Measurements from ENCODE around the gene ARHGEF38.
A peak's percentile ranks its signal among the peaks of the same experiment; 100 is the strongest.

The ARHGEF38 gene

GRCh38 chr4:105572296-105572695, 19.9 kb downstream of the ARHGEF38 start:
- no peak overlapping the region for H3K27ac ChIP-seq (ENCODE audit: insufficient read depth in 1 of 2, low read depth in 1 of 2, low read length in 2 of 2, poor library complexity in 1 of 2, severe bottlenecking in 2 of 2)
- ChIA-PET POLR2A (no interaction called here), CTCF (interaction anchor here (1.2 kb wide), 1 partner anchor 16 kb away, joined by 3 read pairs; no protein-coding TSS in a partner anchor)
- WGBS (ENCODE audit: insufficient coverage): 100% methylated on average over 3 of the region's 3 CpGs
- no peaks in the 10 kb centered on the region for H3K27me3 ChIP-seq (replicated peaks in 2 of 5; ENCODE audit: control insufficient read depth in 4 of 5, insufficient read depth in 5 of 5, low read length in 4 of 5)
- H3K4me1 ChIP-seq (ENCODE audit: control extremely low read depth in 1 of 4, control insufficient read depth in 4 of 4, insufficient read depth in 4 of 4, low read length in 3 of 4): no peaks in the 10 kb centered on the region
- H3K4me3 ChIP-seq (ENCODE audit: control insufficient read depth in 1 of 7, extremely low read depth in 1 of 7, insufficient read depth in 4 of 7, low read depth in 2 of 7, low read length in 6 of 7): no peak overlapping the region
- no peaks in the 10 kb centered on the region for H3K9me3 ChIP-seq (ENCODE audit: control extremely low read depth in 1 of 5, control insufficient read depth in 4 of 5, insufficient read depth in 2 of 5, low read depth in 1 of 5, low read length in 4 of 5)
- DNase-seq: no peak
- no peaks in the 10 kb centered on the region for H3K36me3 ChIP-seq (ENCODE audit: control insufficient read depth in 4 of 4, insufficient read depth in 4 of 4, low read length in 3 of 4)

GRCh38 chr4:105586638-105587328, 34.4 kb downstream of the ARHGEF38 start:
- DNase-seq: no peak
- H3K27me3 ChIP-seq (replicated peaks in 2 of 5; ENCODE audit: control insufficient read depth in 4 of 5, insufficient read depth in 5 of 5, low read length in 4 of 5): no peaks in the 10 kb centered on the region
- WGBS (ENCODE audit: insufficient coverage): 89% methylated on average over 3 of the region's 4 CpGs
- no peak overlapping the region for H3K27ac ChIP-seq (ENCODE audit: insufficient read depth in 1 of 2, low read depth in 1 of 2, low read length in 2 of 2, poor library complexity in 1 of 2, severe bottlenecking in 2 of 2)
- ChIA-PET CTCF (interaction anchor here (1.2 kb wide), 1 partner anchor 10 kb away, joined by 4 read pairs; no protein-coding TSS in a partner anchor), POLR2A (no interaction called here)
- no peak overlapping the region for H3K4me3 ChIP-seq (ENCODE audit: control insufficient read depth in 1 of 7, extremely low read depth in 1 of 7, insufficient read depth in 4 of 7, low read depth in 2 of 7, low read length in 6 of 7)
- no peaks in the 10 kb centered on the region for H3K9me3 ChIP-seq (ENCODE audit: control extremely low read depth in 1 of 5, control insufficient read depth in 4 of 5, insufficient read depth in 2 of 5, low read depth in 1 of 5, low read length in 4 of 5)
- H3K4me1 ChIP-seq (ENCODE audit: control extremely low read depth in 1 of 4, control insufficient read depth in 4 of 4, insufficient read depth in 4 of 4, low read length in 3 of 4): no peaks in the 10 kb centered on the region
- no peaks in the 10 kb centered on the region for H3K36me3 ChIP-seq (ENCODE audit: control insufficient read depth in 4 of 4, insufficient read depth in 4 of 4, low read length in 3 of 4)

- no peak overlapping the region for H3K27ac ChIP-seq (ENCODE audit: insufficient read depth in 1 of 2, low read depth in 1 of 2, low read length in 2 of 2, poor library complexity in 1 of 2, severe bottlenecking in 2 of 2)
- 100% methylated on average over 1 of the region's 2 CpGs for WGBS (ENCODE audit: insufficient coverage)
- POLR2A ChIA-PET: no interaction called here
- no peaks in the 10 kb centered on the region for H3K36me3 ChIP-seq (ENCODE audit: control insufficient read depth in 4 of 4, insufficient read depth in 4 of 4, low read length in 3 of 4)
- H3K27me3 ChIP-seq (replicated peaks in 2 of 5; ENCODE audit: control insufficient read depth in 4 of 5, insufficient read depth in 5 of 5, low read length in 4 of 5): no peaks in the 10 kb centered on the region
- H3K4me1 ChIP-seq (ENCODE audit: control extremely low read depth in 1 of 4, control insufficient read depth in 4 of 4, insufficient read depth in 4 of 4, low read length in 3 of 4): no peaks in the 10 kb centered on the region
- CTCF ChIA-PET: interaction anchor here (0.9 to 1.1 kb wide), 2 partner anchors 9 to 15 kb away, joined by 3 read pairs; no protein-coding TSS in a partner anchor
- H3K9me3 ChIP-seq (ENCODE audit: control extremely low read depth in 1 of 5, control insufficient read depth in 4 of 5, insufficient read depth in 2 of 5, low read depth in 1 of 5, low read length in 4 of 5): no peaks in the 10 kb centered on the region
- no peak for DNase-seq
- H3K4me3 ChIP-seq (ENCODE audit: control insufficient read depth in 1 of 7, extremely low read depth in 1 of 7, insufficient read depth in 4 of 7, low read depth in 2 of 7, low read length in 6 of 7): no peak overlapping the region
Observed at GRCh38 chr4:105587841-105588240, 35.4 kb downstream of the ARHGEF38 start.

GRCh38 chr4:105588252-105588651, 35.8 kb downstream of the ARHGEF38 start:
- ChIA-PET CTCF (interaction anchor here (0.9 to 1.3 kb wide), 3 partner anchors 9 to 44 kb away, joined by 3 to 7 read pairs (median 3); no protein-coding TSS in a partner anchor), POLR2A (no interaction called here)
- no peak overlapping the region for H3K27ac ChIP-seq (ENCODE audit: insufficient read depth in 1 of 2, low read depth in 1 of 2, low read length in 2 of 2, poor library complexity in 1 of 2, severe bottlenecking in 2 of 2)
- no CpG with 5 or more reads among the region's 3 CpGs for WGBS (ENCODE audit: insufficient coverage)
- peak in 2 of 3 donors; percentile 16 to 18 for DNase-seq
- no peaks in the 10 kb centered on the region for H3K27me3 ChIP-seq (replicated peaks in 2 of 5; ENCODE audit: control insufficient read depth in 4 of 5, insufficient read depth in 5 of 5, low read length in 4 of 5)
- no peaks in the 10 kb centered on the region for H3K4me1 ChIP-seq (ENCODE audit: control extremely low read depth in 1 of 4, control insufficient read depth in 4 of 4, insufficient read depth in 4 of 4, low read length in 3 of 4)
- H3K36me3 ChIP-seq (ENCODE audit: control insufficient read depth in 4 of 4, insufficient read depth in 4 of 4, low read length in 3 of 4): no peaks in the 10 kb centered on the region
- H3K9me3 ChIP-seq (ENCODE audit: control extremely low read depth in 1 of 5, control insufficient read depth in 4 of 5, insufficient read depth in 2 of 5, low read depth in 1 of 5, low read length in 4 of 5): no peaks in the 10 kb centered on the region
- H3K4me3 ChIP-seq (ENCODE audit: control insufficient read depth in 1 of 7, extremely low read depth in 1 of 7, insufficient read depth in 4 of 7, low read depth in 2 of 7, low read length in 6 of 7): no peak overlapping the region

- Histone ChIP-seq H3K27me3 (replicated peaks in 2 of 5; ENCODE audit: control insufficient read depth in 4 of 5, insufficient read depth in 5 of 5, low read length in 4 of 5) (no peaks in the 10 kb centered on the region), H3K4me1 (ENCODE audit: control extremely low read depth in 1 of 4, control insufficient read depth in 4 of 4, insufficient read depth in 4 of 4, low read length in 3 of 4) (peaks cover 0 to 4% (median 0%) of the 10 kb centered on the region in 4 experiments), H3K4me3 (ENCODE audit: control insufficient read depth in 1 of 7, extremely low read depth in 1 of 7, insufficient read depth in 4 of 7, low read depth in 2 of 7, low read length in 6 of 7) (no peak overlapping the region), H3K9me3 (ENCODE audit: control extremely low read depth in 1 of 5, control insufficient read depth in 4 of 5, insufficient read depth in 2 of 5, low read depth in 1 of 5, low read length in 4 of 5) (no peaks in the 10 kb centered on the region), H3K36me3 (ENCODE audit: control insufficient read depth in 4 of 4, insufficient read depth in 4 of 4, low read length in 3 of 4) (no peaks in the 10 kb centered on the region), H3K27ac (ENCODE audit: insufficient read depth in 1 of 2, low read depth in 1 of 2, low read length in 2 of 2, poor library complexity in 1 of 2, severe bottlenecking in 2 of 2) (no peak overlapping the region)
- no peak for DNase-seq
- ChIA-PET POLR2A (no interaction called here), CTCF (no interaction called here)
- WGBS (ENCODE audit: insufficient coverage): no CpG with 5 or more reads among the region's 3 CpGs
Observed at GRCh38 chr4:105591573-105591972, 39.2 kb downstream of the ARHGEF38 start.

GRCh38 chr4:105594099-105595010, 41.9 kb downstream of the ARHGEF38 start:
- POLR2A ChIA-PET: interaction anchor here (0.7 kb wide), 1 partner anchor 41 kb away, joined by 3 read pairs; no protein-coding TSS in a partner anchor
- H3K27ac ChIP-seq (ENCODE audit: insufficient read depth in 1 of 2, low read depth in 1 of 2, low read length in 2 of 2, poor library complexity in 1 of 2, severe bottlenecking in 2 of 2): no peak overlapping the region
- H3K27me3 ChIP-seq (replicated peaks in 2 of 5; ENCODE audit: control insufficient read depth in 4 of 5, insufficient read depth in 5 of 5, low read length in 4 of 5): no peaks in the 10 kb centered on the region
- H3K36me3 ChIP-seq (ENCODE audit: control insufficient read depth in 4 of 4, insufficient read depth in 4 of 4, low read length in 3 of 4): no peaks in the 10 kb centered on the region
- no CpG with 5 or more reads among the region's 7 CpGs for WGBS (ENCODE audit: insufficient coverage)
- no peak overlapping the region for H3K4me3 ChIP-seq (ENCODE audit: control insufficient read depth in 1 of 7, extremely low read depth in 1 of 7, insufficient read depth in 4 of 7, low read depth in 2 of 7, low read length in 6 of 7)
- no peak for DNase-seq
- CTCF ChIA-PET: interaction anchor here (1.2 kb wide), 1 partner anchor 34 kb away, joined by 3 read pairs; no protein-coding TSS in a partner anchor
- peaks cover 0 to 4% (median 0%) of the 10 kb centered on the region in 4 experiments for H3K4me1 ChIP-seq (ENCODE audit: control extremely low read depth in 1 of 4, control insufficient read depth in 4 of 4, insufficient read depth in 4 of 4, low read length in 3 of 4)
- no peaks in the 10 kb centered on the region for H3K9me3 ChIP-seq (ENCODE audit: control extremely low read depth in 1 of 5, control insufficient read depth in 4 of 5, insufficient read depth in 2 of 5, low read depth in 1 of 5, low read length in 4 of 5)
